NCI-H748 treated with DMSO at 0.1 percent for 48 hours (cell line): ENCODE measurements around the gene LMOD1.
"Not testable (repeated sequence)": the region's sequence is repeated elsewhere in the genome, so short reads cannot be mapped to it uniquely, and the experiment has no call there.

Experiments used
- DNase-seq: peaks from one replicate; lab custom pipeline; 2025; lab: John Stamatoyannopoulos, UW

Gene LMOD1

GRCh38 chr1:201947697-201948008 lies 1.3 kb upstream of the LMOD1 start:
- no peak for DNase-seq

DNA sequence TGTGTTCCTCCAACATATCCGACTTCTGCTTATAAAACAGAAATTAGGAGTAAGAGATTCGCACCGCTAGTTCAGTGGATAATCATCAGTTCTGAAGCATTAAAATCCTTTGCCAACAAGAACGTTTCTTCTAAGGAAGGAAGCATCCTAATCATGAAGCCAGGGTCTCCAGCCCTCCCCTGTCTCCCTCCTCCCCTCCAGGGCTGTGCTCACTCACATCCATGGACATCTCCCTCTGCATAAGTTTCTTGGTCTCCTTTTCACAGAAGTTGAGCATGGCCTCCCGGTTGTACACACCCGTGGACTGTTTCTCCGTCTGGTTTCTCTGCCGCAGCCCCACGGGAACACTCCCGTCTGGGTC lies 505 bp downstream of the LMOD1 start:
- no peak for DNase-seq

GRCh38 chr1:201945157-201945556 lies 1.2 kb downstream of the LMOD1 start:
- no peak for DNase-seq

DNA sequence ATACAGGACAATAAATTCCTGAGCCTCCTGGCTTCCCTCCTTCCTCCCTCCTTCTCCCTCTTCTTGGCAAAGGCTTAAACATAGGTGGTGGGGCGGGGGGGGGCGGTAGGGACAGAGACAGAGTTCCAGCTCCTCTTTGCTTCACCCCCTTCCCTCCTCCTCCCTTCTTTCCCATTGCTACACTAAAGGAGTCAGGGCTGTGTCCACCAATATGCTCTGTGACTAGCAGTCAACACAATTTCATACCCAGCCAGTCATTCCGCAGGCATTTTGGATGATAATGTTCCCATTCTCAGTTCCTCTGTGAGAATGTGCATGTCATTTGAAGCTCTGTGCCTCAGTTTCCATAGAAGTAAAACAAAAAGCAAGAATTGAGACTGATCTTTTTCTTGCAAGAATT lies 1.7 kb downstream of the LMOD1 start:
- DNase-seq: no peak

GRCh38 chr1:201944002-201944401 lies 2.3 kb downstream of the LMOD1 start:
- DNase-seq: no peak

GRCh38 chr1:201942129-201942495 lies 4.2 kb downstream of the LMOD1 start:
- no peak for DNase-seq

- DNase-seq: no peak
These were observed 4.8 kb downstream of the LMOD1 start for GRCh38 chr1:201941420-201942128.

GRCh38 chr1:201940316-201940715 lies 6.0 kb downstream of the LMOD1 start:
- DNase-seq: not testable (repeated sequence)

- no peak for DNase-seq
These were observed 6.8 kb downstream of the LMOD1 start for GRCh38 chr1:201939574-201939973.

- DNase-seq: no peak
These were observed 7.2 kb downstream of the LMOD1 start for GRCh38 chr1:201939148-201939547.

DNA sequence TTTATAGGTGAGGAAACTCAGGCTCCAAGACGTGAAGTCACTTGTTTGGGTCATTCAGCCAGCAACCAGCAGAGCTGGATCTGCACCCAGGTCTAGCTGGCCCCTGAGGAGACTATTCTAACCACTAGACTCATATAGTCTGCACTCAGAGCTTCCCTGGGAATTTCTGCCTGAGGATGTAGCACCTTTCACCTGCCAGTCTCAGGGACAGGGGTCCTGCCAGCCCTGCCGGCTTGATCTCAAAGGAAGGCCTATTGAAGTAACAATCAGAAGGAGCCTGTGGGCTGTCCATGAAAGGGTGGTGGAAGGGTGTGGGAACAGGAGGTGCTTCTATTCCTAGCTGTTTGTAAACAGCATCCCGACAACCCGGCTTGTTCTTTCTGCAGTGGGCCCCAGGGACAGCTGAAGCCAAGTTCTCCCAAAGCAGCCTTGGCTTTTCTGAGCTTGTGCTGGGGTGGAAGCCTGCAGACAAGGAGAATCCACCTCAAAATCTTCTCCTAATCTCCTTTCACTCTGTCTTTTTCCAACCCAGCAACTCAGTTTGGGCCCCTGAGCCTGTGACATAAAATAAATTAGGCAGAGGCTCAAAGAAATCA lies 7.8 kb downstream of the LMOD1 start:
- no peak for DNase-seq

GRCh38 chr1:201937624-201938213 lies 8.6 kb downstream of the LMOD1 start:
- no peak for DNase-seq

DNA sequence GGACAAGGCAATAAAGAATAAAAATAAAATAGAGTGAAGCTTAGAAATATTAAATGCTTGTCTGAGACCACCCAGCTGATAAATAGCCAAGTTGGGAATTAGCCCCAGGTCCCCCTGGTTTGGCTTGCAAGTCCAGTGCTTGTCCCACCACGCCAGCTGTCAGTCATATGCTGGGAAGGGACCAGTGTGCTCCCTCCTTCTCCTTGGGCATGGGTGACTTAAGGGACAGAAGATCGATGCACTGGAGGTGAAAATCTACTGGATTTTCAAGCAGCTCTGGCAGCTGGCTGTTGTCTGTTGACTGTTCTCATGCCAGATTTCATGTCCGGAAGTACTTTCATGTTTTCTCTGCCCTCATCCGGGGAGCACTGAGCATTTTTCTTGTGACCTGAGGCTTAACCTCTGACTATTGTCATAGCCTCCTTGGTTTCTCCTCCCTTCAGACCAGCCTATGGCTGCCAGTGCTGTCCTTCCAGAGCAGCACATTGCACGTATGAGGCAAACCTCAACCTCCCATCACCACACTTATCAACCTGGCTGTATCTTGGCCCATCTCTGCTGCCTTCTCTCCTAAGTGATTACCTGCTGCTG lies 12.4 kb downstream of the LMOD1 start:
- no peak for DNase-seq

- no peak for DNase-seq
These were observed 15.5 kb downstream of the LMOD1 start for GRCh38 chr1:201930803-201931202.

- no peak for DNase-seq
These were observed 16.2 kb downstream of the LMOD1 start for GRCh38 chr1:201930137-201930536.

DNA sequence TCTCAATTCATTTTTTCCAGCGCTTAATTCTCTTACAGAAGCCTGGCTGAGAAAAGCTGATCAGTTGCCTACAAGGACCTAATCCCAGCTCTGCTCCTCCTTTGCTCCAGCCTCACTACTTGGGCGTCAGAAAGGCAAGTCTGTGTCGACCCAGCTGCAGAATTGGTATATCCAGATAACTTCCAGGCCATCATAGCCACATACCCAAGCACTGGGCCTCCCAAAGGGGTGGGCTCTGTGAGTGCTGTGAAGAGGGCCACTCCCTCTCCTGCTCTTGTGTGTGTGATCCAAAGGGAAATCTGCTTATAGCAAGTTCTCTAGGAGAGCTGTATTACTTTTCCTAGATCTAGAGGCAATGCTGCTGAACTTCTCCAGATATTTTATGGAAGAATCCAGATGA lies 18.1 kb downstream of the LMOD1 start:
- DNase-seq: no peak

DNA sequence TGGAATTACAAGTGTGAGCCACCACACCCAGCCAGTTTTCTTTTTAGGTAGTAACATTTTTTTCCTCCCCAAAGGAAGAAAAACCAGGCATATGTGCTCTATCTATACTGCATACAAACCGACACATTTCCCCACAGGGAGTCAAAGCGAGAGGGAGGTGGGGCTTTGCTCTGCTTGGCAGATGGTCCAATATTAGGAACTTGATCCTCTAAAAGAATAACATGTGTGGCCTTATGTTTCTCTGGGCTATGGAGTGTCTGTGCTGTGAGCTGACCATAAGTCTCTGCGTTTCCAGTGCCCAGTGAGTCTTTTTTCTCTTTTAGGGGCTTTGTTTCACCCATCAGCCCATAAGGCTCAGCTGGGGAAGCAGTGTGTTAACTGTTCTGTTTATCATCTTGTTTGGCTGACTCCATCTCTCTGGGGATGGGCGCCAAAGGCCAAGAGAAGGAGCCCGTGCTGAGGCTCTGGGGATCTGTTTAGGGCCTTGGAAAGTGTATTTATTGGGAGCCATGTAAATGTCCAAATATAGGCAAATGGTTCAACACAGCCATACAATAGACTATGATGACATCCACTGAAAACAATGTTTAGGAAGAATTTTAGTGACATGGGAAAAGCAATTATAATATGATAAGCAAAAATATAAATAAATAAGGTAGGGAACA lies 20.2 kb downstream of the LMOD1 start:
- no peak for DNase-seq

DNA sequence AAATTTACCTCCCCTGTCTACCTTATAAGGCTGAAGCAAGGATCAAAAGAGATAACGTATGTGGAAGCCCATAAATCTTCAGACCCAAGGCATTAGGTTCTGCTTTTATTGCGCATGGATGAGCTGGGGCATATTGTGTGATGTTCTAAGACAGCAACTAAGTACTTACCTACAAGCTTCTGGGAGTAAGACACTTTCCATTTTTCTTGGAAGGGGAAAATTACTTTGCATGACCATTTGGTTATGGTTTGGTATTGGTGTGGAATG lies 21.1 kb downstream of the LMOD1 start:
- no peak for DNase-seq

DNA sequence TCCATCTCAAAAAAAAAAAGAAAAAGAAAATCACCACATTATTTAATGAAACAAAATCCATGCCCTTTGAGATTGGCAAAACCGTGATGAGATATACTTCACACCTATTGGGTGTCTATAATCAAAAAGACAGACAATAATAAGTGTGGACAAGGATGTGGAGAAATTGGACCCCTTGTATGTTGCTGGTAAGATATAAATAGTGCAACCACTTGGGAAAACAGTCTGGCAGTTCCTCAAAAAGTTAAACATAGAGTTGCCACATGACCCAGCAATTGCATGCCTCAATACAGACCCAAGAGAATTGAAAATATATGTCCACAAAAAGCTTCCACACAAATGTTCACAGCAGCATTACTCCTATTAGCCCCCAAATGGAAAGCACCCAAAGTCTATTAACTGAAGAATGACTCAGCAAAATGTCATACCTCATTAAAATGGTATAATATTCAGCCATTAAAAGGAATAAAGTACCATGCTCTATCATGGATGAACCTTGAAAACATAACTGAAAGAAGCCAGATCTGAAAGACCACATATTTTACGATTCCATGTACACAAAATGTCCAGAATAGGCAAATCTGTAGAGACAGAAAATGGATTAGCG lies 24.3 kb downstream of the LMOD1 start:
- no peak for DNase-seq

DNA sequence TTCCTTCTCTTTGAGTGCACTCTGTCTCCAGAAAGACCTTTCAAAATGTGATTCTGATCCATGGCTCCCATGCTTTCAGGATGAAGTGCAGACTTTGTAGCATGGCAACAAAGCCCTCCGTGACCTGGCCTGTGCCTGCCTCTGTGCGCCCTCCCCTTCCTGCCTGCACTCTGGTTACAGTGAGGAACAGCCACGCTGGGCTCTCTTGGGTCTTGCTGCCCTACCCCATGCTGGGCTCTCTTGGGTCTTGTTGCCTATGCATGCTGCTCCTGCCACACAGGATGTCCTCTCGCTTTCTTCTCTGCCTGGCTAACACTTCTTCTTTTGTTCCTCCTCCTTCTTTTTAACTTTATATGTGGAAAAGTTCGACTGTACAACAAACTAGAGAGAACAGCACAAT lies 28.0 kb downstream of the LMOD1 start:
- no peak for DNase-seq

DNA sequence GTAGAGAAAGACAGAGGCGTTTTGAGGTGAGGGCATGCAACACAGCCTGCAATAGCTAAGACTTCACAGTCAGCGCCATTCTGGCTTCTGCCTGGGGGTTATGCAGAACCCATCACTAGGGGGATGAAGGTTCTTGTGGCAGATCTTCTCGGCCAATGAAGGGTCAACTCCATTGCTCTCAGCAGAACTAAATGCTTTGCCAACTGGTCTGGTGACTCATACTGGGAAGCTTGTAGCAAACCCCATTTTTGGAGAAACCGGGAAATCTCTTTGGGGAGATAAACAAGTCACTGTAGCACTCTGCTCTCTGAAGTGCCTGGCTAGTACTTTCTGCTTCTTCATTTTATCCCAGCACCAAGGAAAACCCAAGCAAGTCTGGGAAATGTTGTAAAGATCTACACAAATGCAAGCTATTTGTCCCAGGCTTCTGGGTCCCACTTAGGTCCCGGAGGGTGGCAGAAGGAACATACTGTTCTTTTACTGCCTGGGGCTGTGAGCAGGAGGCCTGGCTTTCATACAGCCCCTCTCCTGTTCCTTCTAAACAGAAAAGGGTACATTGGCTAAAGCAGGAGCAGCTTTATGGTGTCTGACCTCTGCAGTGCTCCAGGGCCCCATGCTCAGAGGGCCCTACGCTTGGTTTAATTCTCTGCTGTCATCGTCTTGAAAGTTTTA lies 28.9 kb downstream of the LMOD1 start:
- no peak for DNase-seq

DNA sequence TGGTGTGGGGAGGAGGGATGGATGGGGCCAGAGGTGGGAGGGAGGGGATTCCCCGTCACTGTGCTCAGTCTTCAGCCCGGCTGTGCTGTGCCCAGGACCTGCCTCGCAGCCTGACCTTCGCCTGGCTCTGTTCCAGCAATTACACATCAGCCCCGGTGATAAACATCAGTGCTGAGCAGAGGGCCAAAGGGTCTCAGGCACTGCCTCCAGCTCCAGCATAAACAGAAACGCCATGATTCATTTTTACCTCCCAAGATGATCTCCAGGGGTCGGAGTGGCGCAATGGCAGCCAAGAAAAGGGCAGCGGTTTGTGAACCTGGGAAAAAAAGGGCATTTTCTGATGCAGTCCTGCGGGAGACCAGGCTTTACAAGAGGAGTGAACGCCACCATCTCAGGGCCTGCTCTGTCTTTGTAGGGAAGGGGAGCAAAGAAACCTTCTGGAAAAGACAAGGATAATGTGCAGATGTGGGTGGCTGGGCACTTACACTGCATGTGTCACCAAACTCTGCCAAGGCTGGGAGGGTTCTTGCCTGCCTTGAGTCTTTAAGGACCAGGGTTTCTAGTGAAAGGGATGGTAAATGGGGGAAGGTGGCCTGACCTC lies 29.6 kb downstream of the LMOD1 start:
- no peak for DNase-seq
